Spleen (tissue), 7 donors: ENCODE data around the gene SPATA7.

Source experiments
- CTCF ChIP-seq, 11 experiments: fragments of 200-600 bp in 7 of 11; fragments of 450-650 bp in 4 of 11; sonication (generic) in 4 of 11; IDR thresholded peaks in 8 of 11; conservative IDR thresholded peaks in 3 of 11; 1 replicate in 7 of 11; 2 replicates in 4 of 11; pipeline versions ENCODE4 v1.4.0 to v1.8.0; 2016 to 2021; ENCODE audit warnings: antibody characterized with exemption in 11 of 11, inconsistent platforms in 4 of 11, mild to moderate bottlenecking in 1 of 11
- POLR2A ChIP-seq, 3 donors: fragments of 450-650 bp; IDR thresholded peaks; one replicate each; pipeline ENCODE4 v1.5.1; 2017; ENCODE audit warnings: antibody characterized with exemption in 3 of 3, mild to moderate bottlenecking in 1 of 3
- donor health status: DM: no; HTN: no; CAD: no; lungs with moderate emphysema.
- donor health status: DM: no; HTN: no; CAD: no.
- donor health status: DM: no; HTN: no; CAD: no.

DNA sequence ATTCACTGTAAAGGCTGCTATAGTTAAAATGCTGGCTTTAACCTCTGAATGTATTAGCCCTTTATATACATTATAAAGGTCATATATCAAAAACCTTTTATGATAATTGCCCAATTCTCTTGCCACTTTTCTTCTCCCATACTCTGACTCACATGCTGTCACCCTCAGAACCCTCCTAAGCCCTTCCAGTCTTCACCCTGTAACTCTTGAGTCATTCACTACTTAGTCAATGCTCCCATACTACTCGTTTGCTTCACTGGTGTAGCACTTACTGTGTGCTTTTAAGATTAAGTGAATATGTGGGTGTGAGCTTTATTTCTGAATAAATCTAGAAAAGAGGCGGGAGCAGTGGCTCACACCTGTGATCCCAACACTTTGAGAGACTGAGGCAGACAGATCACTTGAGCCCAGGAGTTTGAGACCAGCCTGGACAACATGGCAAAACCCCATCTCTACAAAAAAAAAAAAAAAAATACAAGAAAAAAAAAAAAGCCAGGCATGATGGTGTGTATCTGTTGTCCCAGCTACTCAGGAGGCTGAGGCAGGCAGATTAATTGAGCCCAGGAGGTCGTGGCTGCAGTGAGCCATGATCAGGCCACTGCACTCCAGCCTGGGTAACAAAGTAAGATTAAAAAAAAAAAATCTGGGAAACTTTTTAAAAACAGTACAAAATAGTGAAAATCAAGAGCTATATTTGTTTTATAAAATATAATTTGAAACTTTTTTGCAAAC is 37.6 kb downstream of the SPATA7 start:
- TF ChIP-seq CTCF (IDR thresholded peaks at IDR 0.05 in 8 of 11, conservative IDR thresholded peaks at IDR 0.05 in 3 of 11) = no peak
- TF ChIP-seq POLR2A (IDR thresholded peaks at IDR 0.05) = no peak
